ENCODE results near the gene EXOC2.

Gene EXOC2

DNA sequence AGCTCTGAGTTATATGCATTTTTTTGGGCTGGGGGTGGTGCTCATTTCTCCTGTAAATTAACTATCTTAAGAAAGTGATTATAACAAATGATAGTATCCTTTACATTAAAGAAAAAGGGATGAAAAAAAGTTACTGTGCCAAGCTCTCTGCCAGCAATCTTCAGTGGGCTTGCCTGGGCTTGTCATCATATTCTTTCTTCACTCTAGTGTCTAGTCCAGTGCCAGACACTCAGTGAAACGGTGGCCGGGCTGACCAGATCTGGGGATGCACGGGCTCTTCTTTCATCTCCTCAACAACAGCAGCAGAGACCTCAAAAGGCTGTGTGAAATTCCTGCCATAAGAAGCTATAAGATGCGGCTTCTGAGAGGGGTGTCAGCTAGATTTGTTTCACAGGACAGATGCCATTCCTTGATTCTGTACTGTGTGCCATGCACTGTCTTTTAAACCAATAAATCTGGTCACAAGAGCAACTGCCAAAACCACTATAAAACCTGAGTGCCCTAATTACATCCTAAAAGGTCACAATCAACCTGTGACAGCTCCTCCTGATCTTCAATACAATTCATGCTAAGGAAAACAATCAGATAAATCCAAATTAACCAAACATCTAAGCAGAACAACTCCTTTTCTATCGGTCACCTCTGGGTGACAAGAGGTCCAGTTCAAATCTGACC lies 12.1 kb downstream of the EXOC2 start:
- no peak overlapping the region for H3K4me3 ChIP-seq (ENCODE audit: low read depth, low read length)
- TF ChIP-seq, protein P1, sequence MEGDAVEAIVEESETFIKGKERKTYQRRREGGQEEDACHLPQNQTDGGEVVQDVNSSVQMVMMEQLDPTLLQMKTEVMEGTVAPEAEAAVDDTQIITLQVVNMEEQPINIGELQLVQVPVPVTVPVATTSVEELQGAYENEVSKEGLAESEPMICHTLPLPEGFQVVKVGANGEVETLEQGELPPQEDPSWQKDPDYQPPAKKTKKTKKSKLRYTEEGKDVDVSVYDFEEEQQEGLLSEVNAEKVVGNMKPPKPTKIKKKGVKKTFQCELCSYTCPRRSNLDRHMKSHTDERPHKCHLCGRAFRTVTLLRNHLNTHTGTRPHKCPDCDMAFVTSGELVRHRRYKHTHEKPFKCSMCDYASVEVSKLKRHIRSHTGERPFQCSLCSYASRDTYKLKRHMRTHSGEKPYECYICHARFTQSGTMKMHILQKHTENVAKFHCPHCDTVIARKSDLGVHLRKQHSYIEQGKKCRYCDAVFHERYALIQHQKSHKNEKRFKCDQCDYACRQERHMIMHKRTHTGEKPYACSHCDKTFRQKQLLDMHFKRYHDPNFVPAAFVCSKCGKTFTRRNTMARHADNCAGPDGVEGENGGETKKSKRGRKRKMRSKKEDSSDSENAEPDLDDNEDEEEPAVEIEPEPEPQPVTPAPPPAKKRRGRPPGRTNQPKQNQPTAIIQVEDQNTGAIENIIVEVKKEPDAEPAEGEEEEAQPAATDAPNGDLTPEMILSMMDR (IDR thresholded peaks at IDR 0.05; ENCODE audit: insufficient read depth, low read depth, low read length, missing control alignments) = no peak
- DNase-seq (ENCODE audit: low read depth) = no peak

DNA sequence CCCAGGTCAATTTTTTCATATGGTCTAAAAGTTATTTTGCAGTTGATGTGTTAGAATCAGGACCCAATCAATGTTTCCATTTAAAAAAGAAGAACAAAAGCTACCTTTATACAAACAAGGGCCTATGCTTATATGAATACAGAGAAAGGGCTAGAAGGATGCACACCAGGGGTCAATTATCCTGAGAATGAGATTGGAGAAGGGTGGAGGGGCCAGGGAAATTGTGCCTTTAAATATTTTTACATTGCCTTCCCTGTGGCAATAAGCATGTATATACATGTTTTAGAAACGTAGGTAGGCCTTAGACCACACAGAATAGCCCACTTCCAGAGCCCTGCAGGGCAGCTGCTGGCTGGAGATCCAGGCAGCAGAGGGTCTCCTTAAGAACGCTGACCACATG lies 12.7 kb downstream of the EXOC2 start:
- no peak for DNase-seq (ENCODE audit: low read depth)
- no peak overlapping the region for H3K4me3 ChIP-seq (ENCODE audit: low read depth, low read length)
- TF ChIP-seq, protein P1 (IDR thresholded peaks at IDR 0.05; ENCODE audit: insufficient read depth, low read depth, low read length, missing control alignments) = no peak

DNA sequence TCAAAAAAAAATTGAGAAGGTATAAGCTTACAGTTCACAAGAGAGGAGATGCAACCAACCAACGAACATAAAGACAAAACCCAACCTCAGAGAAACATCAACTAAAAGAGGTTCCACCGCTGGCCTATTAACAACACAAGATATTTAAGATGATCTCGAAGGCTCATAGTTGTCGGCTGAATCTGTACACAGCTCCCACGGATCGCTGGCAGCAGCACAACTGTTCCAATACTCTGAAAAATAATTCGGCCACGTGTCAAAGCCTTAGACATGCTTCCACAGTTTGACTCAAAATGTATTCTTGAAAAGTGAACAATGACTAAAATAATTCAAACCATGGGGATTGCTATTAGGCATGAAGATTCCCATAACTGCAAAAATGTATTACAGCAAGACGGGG lies 13.7 kb downstream of the EXOC2 start:
- no peak overlapping the region for H3K4me3 ChIP-seq (ENCODE audit: low read depth, low read length)
- DNase-seq (ENCODE audit: low read depth) = no peak
- TF ChIP-seq, protein P1 (IDR thresholded peaks at IDR 0.05; ENCODE audit: insufficient read depth, low read depth, low read length, missing control alignments) = no peak

DNA sequence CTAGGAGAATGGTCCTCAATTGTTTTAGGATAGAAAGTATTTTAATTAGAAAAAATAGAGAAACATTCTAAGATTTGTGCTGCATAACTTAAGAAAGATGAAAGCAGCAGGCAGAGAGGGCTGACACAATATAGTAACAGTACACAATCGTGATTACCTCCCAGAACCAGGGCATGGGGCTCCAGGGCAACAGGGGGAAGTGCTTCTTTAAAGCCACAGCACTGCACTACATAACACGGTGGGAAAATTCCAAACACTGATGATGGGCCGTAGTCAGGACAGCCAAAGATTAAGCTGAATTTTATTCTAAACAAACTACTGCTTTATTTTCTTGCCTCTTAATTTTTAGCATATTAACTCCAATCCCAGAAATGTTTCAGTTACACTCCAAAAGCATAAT lies 14.4 kb downstream of the EXOC2 start:
- no peak for DNase-seq (ENCODE audit: low read depth)
- TF ChIP-seq, protein P1 (IDR thresholded peaks at IDR 0.05; ENCODE audit: insufficient read depth, low read depth, low read length, missing control alignments) = no peak
- H3K4me3 ChIP-seq (ENCODE audit: low read depth, low read length) = no peak overlapping the region

DNA sequence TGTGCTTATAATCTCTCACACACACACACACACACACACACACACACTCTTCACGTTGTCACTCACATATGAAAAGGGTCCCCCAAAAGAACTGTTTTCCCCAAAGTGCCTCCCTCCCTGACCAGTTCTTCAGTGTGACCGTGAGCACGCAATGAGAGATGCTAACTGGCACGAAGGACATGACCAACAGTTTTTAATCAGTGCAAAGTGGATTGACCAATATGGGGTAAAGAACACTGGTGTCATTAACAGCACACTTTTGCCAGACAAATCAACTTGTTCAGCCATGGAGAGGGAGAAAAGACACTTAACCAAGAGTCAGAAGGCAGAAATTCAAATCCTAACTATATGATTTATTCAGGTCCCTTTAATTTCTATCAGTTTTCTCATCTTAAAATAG lies 15.0 kb downstream of the EXOC2 start:
- no peak overlapping the region for H3K4me3 ChIP-seq (ENCODE audit: low read depth, low read length)
- DNase-seq (ENCODE audit: low read depth) = no peak
- TF ChIP-seq, protein P1 (IDR thresholded peaks at IDR 0.05; ENCODE audit: insufficient read depth, low read depth, low read length, missing control alignments) = no peak

DNA sequence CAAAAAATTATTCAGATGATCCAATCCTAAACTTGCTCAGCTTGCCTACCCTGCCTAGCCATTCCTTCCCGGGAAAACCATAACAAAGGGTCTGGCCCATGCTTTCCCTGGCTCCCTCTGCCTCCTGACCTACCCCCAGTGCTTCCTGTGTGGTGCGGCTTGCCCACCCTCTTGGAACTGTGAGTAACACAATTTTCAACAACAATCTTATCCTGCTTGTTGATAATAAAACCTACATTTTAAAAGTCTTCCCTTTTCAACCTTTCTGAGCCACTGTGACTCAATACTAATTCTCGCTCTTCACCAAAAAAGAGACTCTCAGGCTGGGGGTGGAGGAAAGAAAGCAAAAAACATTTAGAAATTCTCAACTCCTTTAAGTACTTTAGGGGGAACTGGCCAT lies 18.0 kb downstream of the EXOC2 start:
- no peak overlapping the region for H3K4me3 ChIP-seq (ENCODE audit: low read depth, low read length)
- TF ChIP-seq, protein P1 (IDR thresholded peaks at IDR 0.05; ENCODE audit: insufficient read depth, low read depth, low read length, missing control alignments) = no peak
- DNase-seq (ENCODE audit: low read depth) = no peak

DNA sequence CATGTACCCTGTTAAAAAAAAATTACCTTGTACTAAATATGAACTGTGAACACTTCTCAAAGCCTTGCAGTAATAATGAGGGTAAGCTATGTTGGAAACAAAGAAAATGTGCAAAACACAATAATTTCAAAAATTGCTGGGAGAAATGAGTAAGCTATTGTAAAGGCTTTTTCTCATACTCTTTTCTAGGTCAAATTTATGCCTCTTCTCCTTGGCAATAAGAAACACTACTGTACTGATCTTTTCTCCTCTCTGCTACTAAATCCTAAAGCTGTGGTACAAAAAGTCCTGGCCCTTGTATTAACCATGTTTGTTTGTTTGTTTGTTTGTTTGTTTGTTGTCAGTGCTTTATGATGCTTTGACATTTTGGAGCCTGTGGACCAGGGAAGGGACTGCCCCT lies 18.5 kb downstream of the EXOC2 start:
- TF ChIP-seq, protein P1 (IDR thresholded peaks at IDR 0.05; ENCODE audit: insufficient read depth, low read depth, low read length, missing control alignments) = no peak
- no peak overlapping the region for H3K4me3 ChIP-seq (ENCODE audit: low read depth, low read length)
- DNase-seq (ENCODE audit: low read depth) = no peak

Data from GM12865 (cell line).